Measurements from ENCODE around the gene CCIN. TPM values are rescaled to one million over a fixed set of nuclear protein-coding genes. Genes with fewer than 3 reads are reported as not detected.

Gene CCIN
- total RNA-seq, 1 donor from 2014 or later, result 0.18 TPM

- ATAC-seq (peak in 1 of 2 donors; percentile 32), DNase-seq (no peak)
- Histone ChIP-seq H3K9me3 (no peaks in the 10 kb centered on the region), H3K27me3 (ENCODE audit: low read depth) (no peaks in the 10 kb centered on the region), H3K36me3 (peaks cover 9% of the 10 kb centered on the region), H3K4me1 (peaks cover 44% of the 10 kb centered on the region), H3K27ac (peak overlapping the region; percentile 95), H3K4me3 (peak overlapping the region; percentile 97)
- intact Hi-C loops (cut with DNase I), result no loop called here
- TF ChIP-seq CTCF (IDR thresholded peaks at IDR 0.05), result no peak
These were observed 20.8 kb downstream of the CCIN start for GRCh38 chr9:36189976-36190375.

- intact Hi-C loops (cut with DNase I), result no loop called here
- peak within 1 kb of the TSS; percentile 95 for H3K27ac ChIP-seq
These were observed 21.5 kb downstream of the CCIN start, which contains the start of gene CLTA for GRCh38 chr9:36190388-36191289. Gene CLTA, plus strand, starts transcription at chr9:36190921. Its CDS starts 136 bp downstream, at chr9:36191057.

GRCh38 chr9:36191290-36191645, 22.1 kb downstream of the CCIN start:
- peaks cover 50% of the 10 kb centered on the region for H3K4me1 ChIP-seq
- TF ChIP-seq CTCF (IDR thresholded peaks at IDR 0.05), result no peak
- H3K9me3 ChIP-seq, result no peaks in the 10 kb centered on the region
- intact Hi-C loops (cut with DNase I), result no loop called here
- peak overlapping the region; percentile 95 for H3K27ac ChIP-seq
- DNase-seq, result peak; percentile 61
- peaks cover 10% of the 10 kb centered on the region for H3K36me3 ChIP-seq
- H3K27me3 ChIP-seq (ENCODE audit: low read depth), result no peaks in the 10 kb centered on the region
- peak; percentile 38 to 61 for ATAC-seq
- H3K4me3 ChIP-seq, result peak overlapping the region; percentile 97

More at GRCh38 chr9:36190388-36191289, 21.5 kb downstream of the CCIN start, which contains the start of gene CLTA:
- H3K9me3 ChIP-seq, result no peaks in the 10 kb centered on the region
- H3K4me3 ChIP-seq, result peak within 1 kb of the TSS; percentile 97
- H3K36me3 ChIP-seq, result peaks cover 10% of the 10 kb centered on the region
- peak; percentile 97 for DNase-seq
- peak; percentile 49 for TF ChIP-seq CTCF (IDR thresholded peaks at IDR 0.05)
- no peaks in the 10 kb centered on the region for H3K27me3 ChIP-seq (ENCODE audit: low read depth)
- H3K4me1 ChIP-seq, result peaks cover 49% of the 10 kb centered on the region
- ATAC-seq, result peak; percentile 99

- DNase-seq, result no peak
- peak overlapping the region; percentile 97 for H3K4me3 ChIP-seq
- peaks cover 50% of the 10 kb centered on the region for H3K4me1 ChIP-seq
- no peaks in the 10 kb centered on the region for H3K9me3 ChIP-seq
- H3K27ac ChIP-seq, result peak overlapping the region; percentile 95
- intact Hi-C loops (cut with DNase I), result no loop called here
- no peak for ATAC-seq
- no peak for TF ChIP-seq CTCF (IDR thresholded peaks at IDR 0.05)
- H3K36me3 ChIP-seq, result peaks cover 11% of the 10 kb centered on the region
- H3K27me3 ChIP-seq (ENCODE audit: low read depth), result no peaks in the 10 kb centered on the region
These were observed 22.5 kb downstream of the CCIN start for GRCh38 chr9:36191686-36192085.

- intact Hi-C loops (cut with DNase I), result no loop called here
These were observed 23.0 kb downstream of the CCIN start for GRCh38 chr9:36192196-36192595.

More at GRCh38 chr9:36192196-36192595, 23.0 kb downstream of the CCIN start:
- H3K27ac ChIP-seq, result no peak overlapping the region
- H3K4me3 ChIP-seq, result peak overlapping the region; percentile 97
- TF ChIP-seq CTCF (IDR thresholded peaks at IDR 0.05), result no peak
- no peak for ATAC-seq
- no peaks in the 10 kb centered on the region for H3K9me3 ChIP-seq
- peaks cover 16% of the 10 kb centered on the region for H3K36me3 ChIP-seq
- no peaks in the 10 kb centered on the region for H3K27me3 ChIP-seq (ENCODE audit: low read depth)
- no peak for DNase-seq
- peaks cover 50% of the 10 kb centered on the region for H3K4me1 ChIP-seq
